Astrocyte (in vitro differentiated cells and primary cell): ENCODE data around the gene VGLL2. TPM values are rescaled to one million over a fixed set of nuclear protein-coding genes. Genes with fewer than 3 reads are reported as not detected.

ENCODE experiments used
- DNase-seq: peaks from one replicate; pipeline ENCODE4 v3.0.0-alpha.2; 2010; ENCODE audit warnings: low read depth
- FAIRE-seq: peaks from 2 replicates; lab custom pipeline; 2011; peaks lifted over from hg19 to GRCh38; lab: Jason Lieb, UNC
- H2AFZ ChIP-seq: 2 replicates; pipeline ENCODE4 v1.6.0; 2012; ENCODE audit warnings: low read depth, low read length, inconsistent platforms
- H3K27ac ChIP-seq: 2 replicates; pipeline ENCODE4 v1.5.1; 2011; ENCODE audit warnings: low read depth, low read length, inconsistent platforms
- H3K27me3 ChIP-seq: 2 replicates; pipeline ENCODE4 v1.6.0; 2011; ENCODE audit warnings: low read length, inconsistent platforms; ENCODE audit not compliant: insufficient read depth
- H3K36me3 ChIP-seq: 2 replicates; pipeline ENCODE4 v1.5.1; 2011; ENCODE audit warnings: low read length, inconsistent platforms; ENCODE audit not compliant: insufficient read depth
- H3K4me1 ChIP-seq: 2 replicates; pipeline ENCODE4 v1.5.1; 2011; ENCODE audit warnings: low read length, inconsistent platforms; ENCODE audit not compliant: insufficient read depth
- H3K4me2 ChIP-seq: 2 replicates; pipeline ENCODE4 v1.6.0; 2012; ENCODE audit warnings: low read length, inconsistent platforms
- H3K4me3 ChIP-seq: 2 replicates; pipeline ENCODE4 v1.5.1; 2011; ENCODE audit warnings: low read depth, mild to moderate bottlenecking, low read length, inconsistent platforms; ENCODE audit not compliant: insufficient read depth
- H3K79me2 ChIP-seq: 2 replicates; pipeline ENCODE4 v1.6.0; 2012; ENCODE audit warnings: mild to moderate bottlenecking, low read length, inconsistent platforms; ENCODE audit not compliant: insufficient read depth
- H3K9ac ChIP-seq: 2 replicates; pipeline ENCODE4 v1.6.0; 2012; ENCODE audit warnings: mild to moderate bottlenecking, low read length, inconsistent platforms
- H3K9me3 ChIP-seq: 2 replicates; pipeline ENCODE4 v1.5.1; 2012; ENCODE audit warnings: low read depth, mild to moderate bottlenecking, low read length, inconsistent platforms; ENCODE audit not compliant: insufficient read depth
- H4K20me1 ChIP-seq: 2 replicates; pipeline ENCODE4 v1.6.0; 2012; ENCODE audit warnings: low read length, inconsistent platforms; ENCODE audit not compliant: insufficient read depth
- H3K27ac Mint-ChIP-seq: one replicate; pipeline ENCODE4 v1.8.0; 2021; ENCODE audit warnings: mild to moderate bottlenecking, mixed read lengths; ENCODE audit not compliant: unreplicated experiment
- H3K27me3 Mint-ChIP-seq: one replicate; pipeline ENCODE4 v1.8.0; 2021; ENCODE audit warnings: low read depth, mixed read lengths; ENCODE audit not compliant: unreplicated experiment
- H3K36me3 Mint-ChIP-seq: one replicate; pipeline ENCODE4 v1.8.0; 2021; ENCODE audit warnings: low read depth, mixed read lengths; ENCODE audit not compliant: unreplicated experiment
- H3K4me1 Mint-ChIP-seq: one replicate; pipeline ENCODE4 v1.8.0; 2021; ENCODE audit warnings: low read depth, mixed read lengths; ENCODE audit not compliant: unreplicated experiment
- H3K4me3 Mint-ChIP-seq: one replicate; pipeline ENCODE4 v1.8.0; 2021; ENCODE audit warnings: mild to moderate bottlenecking, moderate library complexity, mixed read lengths; ENCODE audit not compliant: unreplicated experiment
- H3K9me3 Mint-ChIP-seq: one replicate; pipeline ENCODE4 v1.8.0; 2021; ENCODE audit warnings: mild to moderate bottlenecking, mixed read lengths; ENCODE audit not compliant: unreplicated experiment
- EZH2 ChIP-seq: IDR thresholded peaks from 2 replicates; pipeline ENCODE4 v1.6.1; 2012; ENCODE audit warnings: mild to moderate bottlenecking, low read length, inconsistent platforms; ENCODE audit not compliant: insufficient read depth
- total RNA-seq: library from RNA; stranded (reverse); gene quantifications from 2 replicates; pipeline ENCODE4 v1.2.1, GENCODE V29; 2021
- TF ChIP-seq, protein P1 (sequence below): IDR thresholded peaks from 2 replicates; pipeline ENCODE4 v1.5.1; 2011; ENCODE audit warnings: low read depth, mild to moderate bottlenecking, inconsistent platforms, low read length, moderate library complexity; ENCODE audit not compliant: insufficient read depth

Gene VGLL2
- total RNA-seq, 1 donor from 2014 or later: 1.7 TPM

GRCh38 chr6:117228202-117228601 is 37.2 kb upstream of the VGLL2 start:
- no peak overlapping the region for H3K4me2 ChIP-seq
- H3K27ac Mint-ChIP-seq: no peak overlapping the region
- no peaks in the 10 kb centered on the region for H3K9me3 Mint-ChIP-seq
- H3K4me1 ChIP-seq: no peaks in the 10 kb centered on the region
- H3K4me3 Mint-ChIP-seq: no peak overlapping the region
- no peaks in the 10 kb centered on the region for H3K79me2 ChIP-seq
- DNase-seq (no peak), FAIRE-seq (no peak)
- H3K9ac ChIP-seq: no peak overlapping the region
- H3K4me1 Mint-ChIP-seq: peaks cover 5% of the 10 kb centered on the region
- no peak for TF ChIP-seq EZH2
- TF ChIP-seq, protein P1, sequence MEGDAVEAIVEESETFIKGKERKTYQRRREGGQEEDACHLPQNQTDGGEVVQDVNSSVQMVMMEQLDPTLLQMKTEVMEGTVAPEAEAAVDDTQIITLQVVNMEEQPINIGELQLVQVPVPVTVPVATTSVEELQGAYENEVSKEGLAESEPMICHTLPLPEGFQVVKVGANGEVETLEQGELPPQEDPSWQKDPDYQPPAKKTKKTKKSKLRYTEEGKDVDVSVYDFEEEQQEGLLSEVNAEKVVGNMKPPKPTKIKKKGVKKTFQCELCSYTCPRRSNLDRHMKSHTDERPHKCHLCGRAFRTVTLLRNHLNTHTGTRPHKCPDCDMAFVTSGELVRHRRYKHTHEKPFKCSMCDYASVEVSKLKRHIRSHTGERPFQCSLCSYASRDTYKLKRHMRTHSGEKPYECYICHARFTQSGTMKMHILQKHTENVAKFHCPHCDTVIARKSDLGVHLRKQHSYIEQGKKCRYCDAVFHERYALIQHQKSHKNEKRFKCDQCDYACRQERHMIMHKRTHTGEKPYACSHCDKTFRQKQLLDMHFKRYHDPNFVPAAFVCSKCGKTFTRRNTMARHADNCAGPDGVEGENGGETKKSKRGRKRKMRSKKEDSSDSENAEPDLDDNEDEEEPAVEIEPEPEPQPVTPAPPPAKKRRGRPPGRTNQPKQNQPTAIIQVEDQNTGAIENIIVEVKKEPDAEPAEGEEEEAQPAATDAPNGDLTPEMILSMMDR: no peak
- H3K27me3 Mint-ChIP-seq: no peaks in the 10 kb centered on the region
- no peak overlapping the region for H2AFZ ChIP-seq
- no peak overlapping the region for H3K4me3 ChIP-seq
- no peak overlapping the region for H3K27ac ChIP-seq
- H3K36me3 Mint-ChIP-seq: no peaks in the 10 kb centered on the region
- H3K9me3 ChIP-seq: peaks cover 4% of the 10 kb centered on the region
- no peaks in the 10 kb centered on the region for H3K27me3 ChIP-seq
- no peaks in the 10 kb centered on the region for H4K20me1 ChIP-seq
- H3K36me3 ChIP-seq: no peaks in the 10 kb centered on the region

DNA sequence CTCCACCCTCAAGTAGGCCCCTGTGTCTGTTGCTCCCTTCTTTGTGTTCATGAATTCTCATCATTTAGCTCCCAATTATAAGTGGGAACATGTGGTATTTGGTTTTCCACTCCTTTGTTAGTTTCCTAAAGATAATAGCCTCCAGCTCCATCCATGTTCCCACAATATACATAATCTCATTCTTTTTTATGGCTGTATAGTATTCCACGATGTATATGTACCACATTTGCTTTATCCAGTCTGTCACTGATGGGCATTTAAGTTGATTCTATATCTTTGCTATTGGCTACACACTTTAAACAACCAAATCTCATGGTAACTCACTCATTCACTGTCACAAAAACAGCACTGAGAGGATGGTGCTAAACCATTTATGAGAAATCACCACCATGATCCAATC is 35.5 kb upstream of the VGLL2 start:
- TF ChIP-seq, protein P1: no peak
- no peak for TF ChIP-seq EZH2

DNA sequence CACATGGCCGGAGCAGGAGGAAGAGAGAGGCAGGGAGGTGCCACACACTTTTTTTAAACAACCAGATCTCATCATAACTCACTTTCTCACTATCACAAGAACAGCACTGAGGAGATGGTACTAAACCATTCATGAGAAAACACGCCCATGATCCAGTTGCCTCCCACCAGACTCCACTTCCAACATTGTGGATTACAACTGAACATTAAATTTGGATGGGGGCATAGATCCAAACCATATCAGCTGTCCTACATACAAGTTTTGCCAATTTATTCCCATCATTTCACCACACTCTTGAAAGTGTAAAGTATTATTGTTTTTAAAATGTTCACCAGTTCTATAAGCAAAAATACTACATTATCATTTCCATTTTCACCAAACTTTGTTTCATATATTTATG is 33.9 kb upstream of the VGLL2 start:
- no peak overlapping the region for H3K9ac ChIP-seq
- Mint-ChIP-seq H3K36me3 (no peaks in the 10 kb centered on the region), H3K27me3 (no peaks in the 10 kb centered on the region), H3K4me3 (no peak overlapping the region), H3K4me1 (peaks cover 5% of the 10 kb centered on the region), H3K9me3 (no peaks in the 10 kb centered on the region), H3K27ac (no peak overlapping the region)
- FAIRE-seq (no peak), DNase-seq (no peak)
- no peak overlapping the region for H2AFZ ChIP-seq
- no peaks in the 10 kb centered on the region for H3K36me3 ChIP-seq
- H3K27ac ChIP-seq: no peak overlapping the region
- no peaks in the 10 kb centered on the region for H3K4me1 ChIP-seq
- no peak overlapping the region for H3K4me2 ChIP-seq
- no peaks in the 10 kb centered on the region for H3K79me2 ChIP-seq
- no peak overlapping the region for H3K4me3 ChIP-seq
- no peaks in the 10 kb centered on the region for H3K27me3 ChIP-seq
- TF ChIP-seq, protein P1: no peak
- TF ChIP-seq EZH2: no peak
- H3K9me3 ChIP-seq: peaks cover 4% of the 10 kb centered on the region
- H4K20me1 ChIP-seq: no peaks in the 10 kb centered on the region

More for the DNA sequence above, 35.5 kb upstream of the VGLL2 start:
- Histone ChIP-seq H3K79me2 (no peaks in the 10 kb centered on the region), H4K20me1 (no peaks in the 10 kb centered on the region), H2AFZ (no peak overlapping the region), H3K4me3 (no peak overlapping the region), H3K27me3 (no peaks in the 10 kb centered on the region), H3K4me1 (no peaks in the 10 kb centered on the region), H3K27ac (no peak overlapping the region), H3K9ac (no peak overlapping the region), H3K36me3 (no peaks in the 10 kb centered on the region), H3K9me3 (peaks cover 4% of the 10 kb centered on the region), H3K4me2 (no peak overlapping the region)
- no peaks in the 10 kb centered on the region for H3K36me3 Mint-ChIP-seq
- H3K4me1 Mint-ChIP-seq: peaks cover 5% of the 10 kb centered on the region
- no peaks in the 10 kb centered on the region for H3K9me3 Mint-ChIP-seq
- FAIRE-seq: no peak
- H3K27me3 Mint-ChIP-seq: no peaks in the 10 kb centered on the region
- no peak for DNase-seq
- no peak overlapping the region for H3K4me3 Mint-ChIP-seq
- no peak overlapping the region for H3K27ac Mint-ChIP-seq
